Measurements from ENCODE around the gene BPIFA1.

GRCh38 chr20:33275215-33275614, 39.4 kb downstream of the BPIFA1 start:
- TF ChIP-seq POLR2AphosphoS5 (IDR thresholded peaks at IDR 0.05) (no peak), EZH2 (IDR thresholded peaks at IDR 0.05; ENCODE audit: borderline replicate concordance, insufficient read depth, low read length, poor library complexity, severe bottlenecking) (no peak), REST (IDR thresholded peaks at IDR 0.05; ENCODE audit: borderline replicate concordance) (no peak), CTCF (IDR thresholded peaks at IDR 0.05; ENCODE audit: poor library complexity, severe bottlenecking) (no peak), TAF1 (IDR thresholded peaks at IDR 0.05; ENCODE audit: low read depth) (no peak), EP300 (conservative IDR thresholded peaks at IDR 0.05; ENCODE audit: poor library complexity, severe bottlenecking) (no peak)

Data from neural cell (in vitro differentiated cells).